ENCODE measurements around the gene PPFIBP1.

DNA sequence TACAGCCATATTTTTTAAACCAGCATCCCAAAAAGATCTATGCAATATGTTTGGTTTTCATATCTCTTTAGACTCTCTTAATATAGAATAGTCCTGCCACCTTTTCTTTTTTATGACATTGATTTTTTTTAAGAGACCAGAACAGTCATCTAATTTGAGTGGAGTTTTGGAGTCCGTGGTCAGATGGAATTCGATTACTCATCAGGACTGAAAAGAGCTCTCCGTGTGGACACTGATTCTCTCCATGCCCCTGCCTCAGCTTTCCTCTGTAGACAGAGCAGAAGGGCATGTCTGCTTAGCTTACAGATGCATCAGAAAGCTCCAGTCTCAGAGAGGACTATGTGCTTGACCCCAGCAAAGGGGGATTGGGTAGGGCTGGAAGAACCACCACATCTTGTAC lies 49.7 kb upstream of the PPFIBP1 start:
- TF ChIP-seq EZH2 (IDR thresholded peaks at IDR 0.05; ENCODE audit: borderline replicate concordance, insufficient read depth, low read depth, low read length, poor library complexity, severe bottlenecking), result no peak
- TF ChIP-seq, protein P1, sequence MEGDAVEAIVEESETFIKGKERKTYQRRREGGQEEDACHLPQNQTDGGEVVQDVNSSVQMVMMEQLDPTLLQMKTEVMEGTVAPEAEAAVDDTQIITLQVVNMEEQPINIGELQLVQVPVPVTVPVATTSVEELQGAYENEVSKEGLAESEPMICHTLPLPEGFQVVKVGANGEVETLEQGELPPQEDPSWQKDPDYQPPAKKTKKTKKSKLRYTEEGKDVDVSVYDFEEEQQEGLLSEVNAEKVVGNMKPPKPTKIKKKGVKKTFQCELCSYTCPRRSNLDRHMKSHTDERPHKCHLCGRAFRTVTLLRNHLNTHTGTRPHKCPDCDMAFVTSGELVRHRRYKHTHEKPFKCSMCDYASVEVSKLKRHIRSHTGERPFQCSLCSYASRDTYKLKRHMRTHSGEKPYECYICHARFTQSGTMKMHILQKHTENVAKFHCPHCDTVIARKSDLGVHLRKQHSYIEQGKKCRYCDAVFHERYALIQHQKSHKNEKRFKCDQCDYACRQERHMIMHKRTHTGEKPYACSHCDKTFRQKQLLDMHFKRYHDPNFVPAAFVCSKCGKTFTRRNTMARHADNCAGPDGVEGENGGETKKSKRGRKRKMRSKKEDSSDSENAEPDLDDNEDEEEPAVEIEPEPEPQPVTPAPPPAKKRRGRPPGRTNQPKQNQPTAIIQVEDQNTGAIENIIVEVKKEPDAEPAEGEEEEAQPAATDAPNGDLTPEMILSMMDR (IDR thresholded peaks at IDR 0.05), result no peak
